Measurements from ENCODE around the gene NSG2. TPM values are rescaled to one million over a fixed set of nuclear protein-coding genes. Genes with fewer than 3 reads are reported as not detected.

The NSG2 gene
- total and polyA plus RNA-seq, 2 donors (not counting 1 experiment from before 2014, with no cell fraction given) = not detected

DNA sequence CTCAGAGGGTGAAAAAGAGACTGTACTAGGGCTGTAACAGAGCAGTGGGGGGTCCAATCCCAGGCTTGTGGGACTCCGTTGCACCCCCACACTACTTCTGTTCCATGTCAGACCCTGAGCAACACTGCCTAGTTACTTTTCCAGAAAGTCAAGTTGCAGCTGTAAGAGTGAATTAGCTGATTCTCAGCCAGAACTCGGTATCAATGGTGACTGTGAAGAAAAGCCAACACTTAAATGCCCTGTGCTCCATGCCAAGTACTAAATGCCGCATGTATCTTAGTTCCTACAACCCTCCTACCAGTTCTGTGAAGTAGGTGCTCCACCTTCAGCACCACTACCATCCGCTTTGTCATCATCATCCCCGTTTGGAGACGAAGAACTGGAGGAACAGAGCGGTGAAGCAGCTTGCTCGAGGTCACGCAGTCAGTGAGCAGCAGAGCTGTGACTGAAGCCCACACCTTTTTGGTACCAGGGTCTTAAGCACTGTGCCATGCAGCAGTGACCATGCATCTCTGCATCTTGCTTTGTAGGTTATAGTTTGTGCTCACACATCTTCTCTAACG, 64.3 kb downstream of the NSG2 start:
- no peak overlapping the region for H3K27ac ChIP-seq (ENCODE audit: low read length in 2 of 2)
- intact Hi-C loops (cut with micrococcal nuclease) = no loop called here
- ChIA-PET POLR2A (no interaction called here), CTCF (no interaction called here)
- H3K27me3 Mint-ChIP-seq = peaks cover 6% of the 10 kb centered on the region
- no peak overlapping the region for H3K27ac Mint-ChIP-seq
- H3K4me1 Mint-ChIP-seq = no peaks in the 10 kb centered on the region
- WGBS (ENCODE audit: insufficient coverage) = 87% methylated on average over 9 of the region's 10 CpGs
- no peaks in the 10 kb centered on the region for H4K20me1 ChIP-seq (ENCODE audit: control insufficient read depth, insufficient read depth, low read length, poor library complexity, severe bottlenecking)
- H2AFZ ChIP-seq (ENCODE audit: insufficient read depth, low read depth, low read length, poor library complexity, severe bottlenecking) = no peak overlapping the region
- H3K9ac ChIP-seq (ENCODE audit: low read length) = no peak overlapping the region
- ATAC-seq (ENCODE audit: low read depth) = no peak
- no peaks in the 10 kb centered on the region for H3K9me3 Mint-ChIP-seq (ENCODE audit: insufficient read depth)
- no peak overlapping the region for H3K4me3 Mint-ChIP-seq
- H3K9me3 ChIP-seq (ENCODE audit: control extremely low read depth in 1 of 3, control insufficient read depth in 2 of 3, insufficient read depth in 1 of 3, low read length in 2 of 3) = no peaks in the 10 kb centered on the region
- no peaks in the 10 kb centered on the region for H3K79me2 ChIP-seq (ENCODE audit: control insufficient read depth, insufficient read depth, low read length)
- no peaks in the 10 kb centered on the region for H3K27me3 ChIP-seq (replicated peaks in 1 of 4; ENCODE audit: control extremely low read depth in 1 of 4, control insufficient read depth in 3 of 4, insufficient read depth in 4 of 4, low read length in 3 of 4)
- H3K4me1 ChIP-seq (ENCODE audit: control insufficient read depth in 2 of 2, insufficient read depth in 2 of 2, low read length in 2 of 2) = no peaks in the 10 kb centered on the region
- TF ChIP-seq, protein P1, sequence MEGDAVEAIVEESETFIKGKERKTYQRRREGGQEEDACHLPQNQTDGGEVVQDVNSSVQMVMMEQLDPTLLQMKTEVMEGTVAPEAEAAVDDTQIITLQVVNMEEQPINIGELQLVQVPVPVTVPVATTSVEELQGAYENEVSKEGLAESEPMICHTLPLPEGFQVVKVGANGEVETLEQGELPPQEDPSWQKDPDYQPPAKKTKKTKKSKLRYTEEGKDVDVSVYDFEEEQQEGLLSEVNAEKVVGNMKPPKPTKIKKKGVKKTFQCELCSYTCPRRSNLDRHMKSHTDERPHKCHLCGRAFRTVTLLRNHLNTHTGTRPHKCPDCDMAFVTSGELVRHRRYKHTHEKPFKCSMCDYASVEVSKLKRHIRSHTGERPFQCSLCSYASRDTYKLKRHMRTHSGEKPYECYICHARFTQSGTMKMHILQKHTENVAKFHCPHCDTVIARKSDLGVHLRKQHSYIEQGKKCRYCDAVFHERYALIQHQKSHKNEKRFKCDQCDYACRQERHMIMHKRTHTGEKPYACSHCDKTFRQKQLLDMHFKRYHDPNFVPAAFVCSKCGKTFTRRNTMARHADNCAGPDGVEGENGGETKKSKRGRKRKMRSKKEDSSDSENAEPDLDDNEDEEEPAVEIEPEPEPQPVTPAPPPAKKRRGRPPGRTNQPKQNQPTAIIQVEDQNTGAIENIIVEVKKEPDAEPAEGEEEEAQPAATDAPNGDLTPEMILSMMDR (IDR thresholded peaks at IDR 0.05) = no peak
- TF ChIP-seq EZH2 (IDR thresholded peaks at IDR 0.05; ENCODE audit: borderline replicate concordance, insufficient read depth, low read depth, low read length, poor library complexity, severe bottlenecking) = no peak
- H3K4me2 ChIP-seq (replicated peaks; ENCODE audit: low read depth, low read length, poor library complexity, severe bottlenecking) = no peak overlapping the region
- no peak for DNase-seq
- H3K4me3 ChIP-seq (ENCODE audit: control extremely low read depth in 1 of 5, extremely low read depth in 1 of 5, insufficient read depth in 1 of 5, low read depth in 2 of 5, low read length in 4 of 5) = no peak overlapping the region
- H3K36me3 ChIP-seq (replicated peaks in 1 of 2; ENCODE audit: control extremely low read depth in 1 of 2, control insufficient read depth in 1 of 2, extremely low read depth in 1 of 2, insufficient read depth in 2 of 2, low read length in 1 of 2) = no peaks in the 10 kb centered on the region

DNA sequence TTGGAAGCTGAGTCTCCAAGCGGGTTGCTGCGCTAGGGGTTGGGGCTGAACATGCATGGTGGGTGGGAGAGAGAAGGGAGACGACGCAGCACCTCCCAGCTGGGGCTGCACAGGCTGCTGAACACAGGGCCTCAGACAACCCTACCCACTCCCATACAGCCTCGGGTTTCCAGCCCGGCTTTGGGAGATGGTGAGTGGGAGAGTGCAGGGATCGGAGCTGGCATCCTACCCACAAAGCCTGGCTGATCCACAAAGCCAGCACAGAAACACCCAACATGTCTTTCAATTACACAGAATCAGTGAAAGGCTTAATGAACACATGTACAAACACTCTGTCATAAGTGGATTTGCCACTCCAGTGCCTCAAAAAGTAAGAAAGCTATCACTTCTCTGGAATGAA, 64.8 kb downstream of the NSG2 start:
- no peak for ATAC-seq (ENCODE audit: low read depth)
- Histone ChIP-seq H3K4me3 (ENCODE audit: control extremely low read depth in 1 of 5, extremely low read depth in 1 of 5, insufficient read depth in 1 of 5, low read depth in 2 of 5, low read length in 4 of 5) (no peak overlapping the region), H3K36me3 (replicated peaks in 1 of 2; ENCODE audit: control extremely low read depth in 1 of 2, control insufficient read depth in 1 of 2, extremely low read depth in 1 of 2, insufficient read depth in 2 of 2, low read length in 1 of 2) (no peaks in the 10 kb centered on the region), H3K4me2 (replicated peaks; ENCODE audit: low read depth, low read length, poor library complexity, severe bottlenecking) (no peak overlapping the region), H3K4me1 (ENCODE audit: control insufficient read depth in 2 of 2, insufficient read depth in 2 of 2, low read length in 2 of 2) (no peaks in the 10 kb centered on the region), H3K27me3 (replicated peaks in 1 of 4; ENCODE audit: control extremely low read depth in 1 of 4, control insufficient read depth in 3 of 4, insufficient read depth in 4 of 4, low read length in 3 of 4) (no peaks in the 10 kb centered on the region), H3K27ac (ENCODE audit: low read length in 2 of 2) (no peak overlapping the region), H3K9ac (ENCODE audit: low read length) (no peak overlapping the region), H3K9me3 (ENCODE audit: control extremely low read depth in 1 of 3, control insufficient read depth in 2 of 3, insufficient read depth in 1 of 3, low read length in 2 of 3) (no peaks in the 10 kb centered on the region), H2AFZ (ENCODE audit: insufficient read depth, low read depth, low read length, poor library complexity, severe bottlenecking) (no peak overlapping the region), H4K20me1 (ENCODE audit: control insufficient read depth, insufficient read depth, low read length, poor library complexity, severe bottlenecking) (no peaks in the 10 kb centered on the region), H3K79me2 (ENCODE audit: control insufficient read depth, insufficient read depth, low read length) (no peaks in the 10 kb centered on the region)
- Mint-ChIP-seq H3K4me3 (no peak overlapping the region), H3K9me3 (ENCODE audit: insufficient read depth) (no peaks in the 10 kb centered on the region), H3K4me1 (no peaks in the 10 kb centered on the region), H3K27ac (no peak overlapping the region), H3K27me3 (peaks cover 9% of the 10 kb centered on the region)
- POLR2A ChIA-PET = no interaction called here
- intact Hi-C loops (cut with micrococcal nuclease) = no loop called here
- CTCF ChIA-PET = no interaction called here
- WGBS (ENCODE audit: insufficient coverage) = 100% methylated on average over 2 of the region's 7 CpGs
- no peak for DNase-seq
- TF ChIP-seq, protein P1 (IDR thresholded peaks at IDR 0.05) = no peak
- no peak for TF ChIP-seq EZH2 (IDR thresholded peaks at IDR 0.05; ENCODE audit: borderline replicate concordance, insufficient read depth, low read depth, low read length, poor library complexity, severe bottlenecking)

All from B cell (primary cell).